VCaP (cell line): ENCODE results near the gene INS.
A peak's percentile ranks its signal among the peaks of the same experiment; 100 is the strongest.

ENCODE experiments used
- H3K27ac ChIP-seq: fragments of 450-650 bp; 2 replicates; pipeline ENCODE4 v1.5.1; 2017
- CTCF ChIP-seq: fragments of 450-650 bp; conservative IDR thresholded peaks from 2 replicates; pipeline ENCODE4 v1.5.1; 2017; ENCODE audit warnings: mild to moderate bottlenecking, moderate library complexity

The INS gene

GRCh38 chr11:2202071-2202899 lies 41.3 kb upstream of the INS start:
- H3K27ac ChIP-seq: peak overlapping the region; percentile 67
- no peak for TF ChIP-seq CTCF

- peak overlapping the region; percentile 67; the same call in 1 of the 2 replicates for H3K27ac ChIP-seq
- TF ChIP-seq CTCF: no peak
These were observed 40.5 kb upstream of the INS start for GRCh38 chr11:2201542-2201941.

GRCh38 chr11:2200957-2201519 lies 40.0 kb upstream of the INS start:
- TF ChIP-seq CTCF: no peak
- no peak overlapping the region for H3K27ac ChIP-seq

- TF ChIP-seq CTCF: no peak
- H3K27ac ChIP-seq: no peak overlapping the region
These were observed 39.5 kb upstream of the INS start for GRCh38 chr11:2200536-2200935.

- H3K27ac ChIP-seq: no peak overlapping the region
- TF ChIP-seq CTCF: no peak
These were observed 38.7 kb upstream of the INS start for GRCh38 chr11:2199466-2200341.

GRCh38 chr11:2198621-2199365 lies 37.8 kb upstream of the INS start:
- peak overlapping the region; percentile 7; the same call in 1 of the 2 replicates for H3K27ac ChIP-seq
- TF ChIP-seq CTCF: no peak
